Fibroblast of lung (primary cell): Measurements from ENCODE around the gene SFT2D1. TPM values are rescaled to one million over a fixed set of nuclear protein-coding genes. Genes with fewer than 3 reads are reported as not detected.

ENCODE experiments used
- DNase-seq, 2 donors: peaks; one replicate each; pipeline versions ENCODE4 v3.0.0 to v3.0.0-alpha.2; 2010; ENCODE audit warnings: low read depth in 2 of 2
- H2AFZ ChIP-seq: 2 replicates; pipeline ENCODE4 v1.5.1; 2012; ENCODE audit warnings: low read length, control low read depth, inconsistent platforms
- H3K27ac ChIP-seq: 2 replicates; pipeline ENCODE4 v1.5.1; 2011; ENCODE audit warnings: low read length, control low read depth; ENCODE audit not compliant: insufficient read depth
- H3K27me3 ChIP-seq: 2 replicates; pipeline ENCODE4 v1.5.1; 2011; ENCODE audit warnings: mild to moderate bottlenecking, low read length; ENCODE audit not compliant: control insufficient read depth, insufficient read depth
- H3K36me3 ChIP-seq: 2 replicates; pipeline ENCODE4 v1.5.1; 2011; ENCODE audit warnings: low read length; ENCODE audit not compliant: control insufficient read depth, insufficient read depth
- H3K4me1 ChIP-seq: 2 replicates; pipeline ENCODE4 v1.5.1; 2011; ENCODE audit warnings: low read length; ENCODE audit not compliant: control insufficient read depth, insufficient read depth; ENCODE audit errors: extremely low read depth
- H3K4me2 ChIP-seq: 2 replicates; pipeline ENCODE4 v1.5.1; 2011; ENCODE audit warnings: low read length, control low read depth; ENCODE audit not compliant: insufficient read depth; ENCODE audit errors: extremely low read depth
- H3K4me3 ChIP-seq, 4 experiments: fragments of 200-600 bp in 1 of 4; sonication (generic) in 1 of 4; replicated peaks in 1 of 4; 2 replicates each; pipeline ENCODE4 v1.5.1; 2011 to 2016; ENCODE audit warnings: low read length in 4 of 4, low read depth in 3 of 4, mild to moderate bottlenecking in 3 of 4, control low read depth in 2 of 4, inconsistent platforms in 1 of 4, mixed read lengths in 1 of 4; ENCODE audit not compliant: insufficient read depth in 1 of 4; ENCODE audit errors: control extremely low read depth in 1 of 4
- H3K79me2 ChIP-seq: 2 replicates; pipeline ENCODE4 v1.5.1; 2012; ENCODE audit warnings: mild to moderate bottlenecking, low read length, inconsistent platforms; ENCODE audit not compliant: control insufficient read depth, insufficient read depth
- H3K9ac ChIP-seq: 2 replicates; pipeline ENCODE4 v1.5.1; 2011; ENCODE audit warnings: mild to moderate bottlenecking, low read length, control low read depth; ENCODE audit not compliant: insufficient read depth
- H3K9me3 ChIP-seq: 2 replicates; pipeline ENCODE4 v1.5.1; 2012; ENCODE audit warnings: low read depth, low read length; ENCODE audit not compliant: control insufficient read depth, insufficient read depth
- H4K20me1 ChIP-seq: 2 replicates; pipeline ENCODE4 v1.5.1; 2011; ENCODE audit warnings: low read length; ENCODE audit not compliant: control insufficient read depth, insufficient read depth; ENCODE audit errors: extremely low read depth
- EZH2 ChIP-seq: IDR thresholded peaks from 2 replicates; pipeline ENCODE4 v1.5.1; 2012; ENCODE audit warnings: low read length, control low read depth, mild to moderate bottlenecking; ENCODE audit errors: missing control alignments
- polyA plus RNA-seq, 2 donors: library from polyadenylated mRNA; depleted of rRNA in 1 of 2; stranded (reverse) in 1 of 2; unstranded in 1 of 2; fragments of >200 nt; gene quantifications; 2 replicates each; pipeline ENCODE4 v1.2.1, GENCODE V29; 2011 to 2012; ENCODE audit warnings: missing spikeins in 1 of 2
- total RNA-seq: library from RNA; depleted of rRNA; stranded (reverse); fragments of >200 nt; gene quantifications from 2 replicates; pipeline ENCODE4 v1.2.1, GENCODE V29; 2014
- TF ChIP-seq, protein P1 (sequence below), 2 donors: IDR thresholded peaks in 1 of 2; conservative IDR thresholded peaks in 1 of 2; 1 replicate in 1 of 2; 2 replicates in 1 of 2; pipeline ENCODE4 v1.5.1; 2011 to 2012; ENCODE audit warnings: low read length in 2 of 2, control low read depth in 1 of 2, inconsistent platforms in 1 of 2, low read depth in 1 of 2, mild to moderate bottlenecking in 1 of 2

SFT2D1 gene
- total and polyA plus RNA-seq, 2 donors (not counting 1 experiment from before 2014, with no cell fraction given), result 34.8 to 86.0 TPM

- no peaks in the 10 kb centered on the region for H4K20me1 ChIP-seq
- no peak overlapping the region for H3K27ac ChIP-seq
- no peak overlapping the region for H2AFZ ChIP-seq
- H3K27me3 ChIP-seq, result peaks cover 26% of the 10 kb centered on the region
- H3K4me1 ChIP-seq, result no peaks in the 10 kb centered on the region
- DNase-seq, result no peak
- TF ChIP-seq EZH2, result no peak
- H3K9me3 ChIP-seq, result no peaks in the 10 kb centered on the region
- H3K36me3 ChIP-seq, result no peaks in the 10 kb centered on the region
- H3K79me2 ChIP-seq, result no peaks in the 10 kb centered on the region
- no peak overlapping the region for H3K4me2 ChIP-seq
- no peak overlapping the region for H3K4me3 ChIP-seq
- H3K9ac ChIP-seq, result no peak overlapping the region
These were observed 38.2 kb downstream of the SFT2D1 start for GRCh38 chr6:166304106-166304505.

- Histone ChIP-seq H3K79me2 (no peaks in the 10 kb centered on the region), H3K4me1 (no peaks in the 10 kb centered on the region), H3K27me3 (peaks cover 11% of the 10 kb centered on the region), H3K36me3 (no peaks in the 10 kb centered on the region), H3K4me2 (no peak overlapping the region), H3K9ac (no peak overlapping the region), H4K20me1 (no peaks in the 10 kb centered on the region), H3K27ac (no peak overlapping the region), H3K9me3 (no peaks in the 10 kb centered on the region), H2AFZ (no peak overlapping the region), H3K4me3 (no peak overlapping the region)
- no peak for DNase-seq
- TF ChIP-seq, protein P1, sequence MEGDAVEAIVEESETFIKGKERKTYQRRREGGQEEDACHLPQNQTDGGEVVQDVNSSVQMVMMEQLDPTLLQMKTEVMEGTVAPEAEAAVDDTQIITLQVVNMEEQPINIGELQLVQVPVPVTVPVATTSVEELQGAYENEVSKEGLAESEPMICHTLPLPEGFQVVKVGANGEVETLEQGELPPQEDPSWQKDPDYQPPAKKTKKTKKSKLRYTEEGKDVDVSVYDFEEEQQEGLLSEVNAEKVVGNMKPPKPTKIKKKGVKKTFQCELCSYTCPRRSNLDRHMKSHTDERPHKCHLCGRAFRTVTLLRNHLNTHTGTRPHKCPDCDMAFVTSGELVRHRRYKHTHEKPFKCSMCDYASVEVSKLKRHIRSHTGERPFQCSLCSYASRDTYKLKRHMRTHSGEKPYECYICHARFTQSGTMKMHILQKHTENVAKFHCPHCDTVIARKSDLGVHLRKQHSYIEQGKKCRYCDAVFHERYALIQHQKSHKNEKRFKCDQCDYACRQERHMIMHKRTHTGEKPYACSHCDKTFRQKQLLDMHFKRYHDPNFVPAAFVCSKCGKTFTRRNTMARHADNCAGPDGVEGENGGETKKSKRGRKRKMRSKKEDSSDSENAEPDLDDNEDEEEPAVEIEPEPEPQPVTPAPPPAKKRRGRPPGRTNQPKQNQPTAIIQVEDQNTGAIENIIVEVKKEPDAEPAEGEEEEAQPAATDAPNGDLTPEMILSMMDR (conservative IDR thresholded peaks at IDR 0.05 in 1 of 2, IDR thresholded peaks at IDR 0.05 in 1 of 2; ENCODE audit: low read depth in 1 of 2, low read length in 2 of 2), result no peak
- TF ChIP-seq EZH2, result no peak
These were observed 40.5 kb downstream of the SFT2D1 start for GRCh38 chr6:166301611-166302529.

- no peak for DNase-seq
- H3K4me2 ChIP-seq, result no peak overlapping the region
These were observed 41.9 kb downstream of the SFT2D1 start for GRCh38 chr6:166300357-166300987.

More at GRCh38 chr6:166300357-166300987, 41.9 kb downstream of the SFT2D1 start:
- Histone ChIP-seq H3K79me2 (no peaks in the 10 kb centered on the region), H3K9ac (no peak overlapping the region), H3K4me1 (no peaks in the 10 kb centered on the region), H3K9me3 (no peaks in the 10 kb centered on the region), H3K27ac (no peak overlapping the region), H4K20me1 (no peaks in the 10 kb centered on the region), H3K27me3 (peaks cover 1% of the 10 kb centered on the region), H3K36me3 (no peaks in the 10 kb centered on the region), H2AFZ (no peak overlapping the region), H3K4me3 (no peak overlapping the region)
- TF ChIP-seq EZH2, result no peak
- TF ChIP-seq, protein P1 (conservative IDR thresholded peaks at IDR 0.05 in 1 of 2, IDR thresholded peaks at IDR 0.05 in 1 of 2; ENCODE audit: low read depth in 1 of 2, low read length in 2 of 2), result no peak
